LNCaP clone FGC (cell line): Measurements from ENCODE around the gene ACTR3C.
A peak's percentile ranks its signal among the peaks of the same experiment; 100 is the strongest.

Source experiments
- DNase-seq: peaks from one replicate; pipeline ENCODE4 v3.0.0-alpha.2; 2011; ENCODE audit warnings: low read depth
- H3K4me3 ChIP-seq: 2 replicates; pipeline ENCODE4 v1.5.1; 2011; ENCODE audit warnings: mild to moderate bottlenecking, low read depth, low read length, control low read depth
- TF ChIP-seq, protein P1 (sequence below): IDR thresholded peaks from 2 replicates; pipeline ENCODE4 v1.5.1; 2012; ENCODE audit warnings: mild to moderate bottlenecking; ENCODE audit not compliant: control insufficient read depth, insufficient read depth; ENCODE audit errors: extremely low read depth

Gene ACTR3C

DNA sequence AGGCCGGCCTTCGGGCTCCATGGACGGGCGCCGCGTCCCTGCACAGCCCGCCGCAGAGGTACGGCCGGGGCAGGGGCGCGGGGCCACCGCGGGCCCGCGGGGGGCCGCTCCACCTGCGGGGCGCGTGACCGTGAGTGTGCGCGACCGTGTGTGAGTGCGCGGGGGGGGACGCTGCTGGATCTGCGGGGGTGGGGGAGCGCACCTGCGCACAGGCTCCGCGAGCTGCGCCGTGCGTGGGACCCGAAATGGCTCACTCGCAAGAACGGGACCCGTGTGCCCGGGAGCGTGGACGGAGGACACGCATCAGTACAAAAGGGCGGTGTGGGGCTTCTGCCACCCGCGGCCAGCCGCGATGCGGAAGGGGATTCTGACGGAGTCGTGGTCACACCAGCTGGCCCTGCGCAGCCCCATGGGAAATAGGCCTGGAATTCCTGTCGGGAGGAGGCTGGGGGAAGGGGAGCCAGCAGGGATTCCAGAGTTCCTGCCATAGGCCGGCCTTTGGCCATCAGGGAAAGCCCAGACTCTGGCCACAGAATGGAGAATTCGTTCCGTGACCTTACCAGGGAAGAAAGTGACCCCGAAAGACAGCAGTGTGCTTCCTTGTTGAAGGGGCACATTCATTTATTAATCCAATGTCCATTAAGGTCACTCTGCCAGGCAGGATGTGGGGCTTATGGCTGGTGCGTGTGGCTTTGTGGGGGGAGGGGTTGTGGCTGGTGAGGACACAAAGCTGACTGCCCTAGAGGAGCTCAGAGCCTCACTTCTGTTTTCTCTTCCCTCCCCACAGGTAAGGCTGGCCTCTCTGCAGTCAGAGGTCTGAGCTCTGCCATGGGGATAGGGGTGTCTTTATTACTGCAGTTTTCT is 45.8 kb upstream of the ACTR3C start:
- peak overlapping the region; percentile 80 for H3K4me3 ChIP-seq
- no peak for DNase-seq
- TF ChIP-seq, protein P1, sequence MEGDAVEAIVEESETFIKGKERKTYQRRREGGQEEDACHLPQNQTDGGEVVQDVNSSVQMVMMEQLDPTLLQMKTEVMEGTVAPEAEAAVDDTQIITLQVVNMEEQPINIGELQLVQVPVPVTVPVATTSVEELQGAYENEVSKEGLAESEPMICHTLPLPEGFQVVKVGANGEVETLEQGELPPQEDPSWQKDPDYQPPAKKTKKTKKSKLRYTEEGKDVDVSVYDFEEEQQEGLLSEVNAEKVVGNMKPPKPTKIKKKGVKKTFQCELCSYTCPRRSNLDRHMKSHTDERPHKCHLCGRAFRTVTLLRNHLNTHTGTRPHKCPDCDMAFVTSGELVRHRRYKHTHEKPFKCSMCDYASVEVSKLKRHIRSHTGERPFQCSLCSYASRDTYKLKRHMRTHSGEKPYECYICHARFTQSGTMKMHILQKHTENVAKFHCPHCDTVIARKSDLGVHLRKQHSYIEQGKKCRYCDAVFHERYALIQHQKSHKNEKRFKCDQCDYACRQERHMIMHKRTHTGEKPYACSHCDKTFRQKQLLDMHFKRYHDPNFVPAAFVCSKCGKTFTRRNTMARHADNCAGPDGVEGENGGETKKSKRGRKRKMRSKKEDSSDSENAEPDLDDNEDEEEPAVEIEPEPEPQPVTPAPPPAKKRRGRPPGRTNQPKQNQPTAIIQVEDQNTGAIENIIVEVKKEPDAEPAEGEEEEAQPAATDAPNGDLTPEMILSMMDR = no peak

DNA sequence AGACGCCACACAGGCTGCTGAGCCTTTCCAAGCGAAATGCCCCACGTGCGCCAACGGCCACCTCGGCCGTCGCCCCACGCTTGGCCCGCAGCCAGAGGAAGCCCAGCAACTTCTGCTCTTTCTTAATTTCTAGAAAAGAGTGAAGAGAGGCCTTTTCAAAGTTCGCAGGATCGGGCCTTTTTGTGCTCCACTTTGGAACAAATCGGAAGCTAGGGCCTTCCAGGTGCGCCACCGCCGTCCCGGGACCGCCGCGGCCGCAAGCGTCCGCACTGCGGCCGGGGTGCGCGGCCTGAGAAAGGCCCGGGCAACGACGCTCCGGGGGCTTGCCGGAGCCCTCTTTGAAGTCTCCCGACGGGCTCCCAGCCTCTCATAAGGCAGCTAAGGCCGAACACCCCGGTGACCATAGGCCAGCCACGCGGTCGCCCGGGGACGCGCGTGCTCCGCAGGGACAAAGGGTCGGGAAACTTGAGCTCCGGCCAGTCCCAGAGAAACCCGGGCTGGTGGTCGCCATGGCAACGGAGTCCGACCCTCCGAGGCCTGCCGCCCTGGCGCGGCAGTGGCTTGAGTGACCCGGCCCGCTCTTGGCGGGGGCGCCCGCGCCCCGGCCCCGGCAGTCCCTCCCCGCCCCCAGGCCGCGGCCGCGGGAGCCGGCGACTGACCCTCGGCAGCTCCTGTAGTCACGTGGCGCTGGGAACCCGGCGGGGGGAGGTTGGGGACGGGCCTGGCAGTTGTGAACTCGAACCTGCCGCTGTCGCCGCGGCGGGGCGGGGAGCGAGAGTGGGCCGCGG is 44.9 kb upstream of the ACTR3C start, which contains the start of gene REPIN1:
Gene REPIN1 (plus strand): TSS at position 727 of the 788 bp plus-strand sequence. CDS start 890 bp downstream, outside the sequence.
- TF ChIP-seq, protein P1 = no peak
- no peak for DNase-seq
- peak within 1 kb of the TSS; percentile 80 for H3K4me3 ChIP-seq

DNA sequence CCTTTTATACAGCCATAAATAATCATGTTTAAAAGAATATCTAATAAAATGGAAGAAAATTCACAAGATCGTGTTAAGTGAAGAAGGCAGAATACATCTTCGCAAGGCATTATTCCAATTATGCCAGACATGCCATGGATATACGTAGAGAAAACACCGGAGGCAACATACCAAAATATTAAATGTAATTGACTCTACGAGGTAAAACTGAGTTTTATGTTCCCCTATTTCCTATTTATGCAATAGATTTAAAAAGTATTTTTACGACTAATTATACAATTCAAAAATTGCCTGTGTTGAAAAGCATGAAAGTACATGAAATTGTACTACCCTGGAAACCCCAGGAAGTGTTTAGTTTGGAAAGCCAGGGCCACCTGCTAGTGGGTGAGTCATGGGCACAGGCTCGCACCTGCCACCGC is 44.3 kb upstream of the ACTR3C start:
- no peak for DNase-seq
- peak overlapping the region; percentile 80 for H3K4me3 ChIP-seq
- TF ChIP-seq, protein P1 = no peak

GRCh38 chr7:150365673-150366398 is 42.5 kb upstream of the ACTR3C start:
- DNase-seq = no peak
- TF ChIP-seq, protein P1 = no peak

GRCh38 chr7:150365194-150365593 is 41.8 kb upstream of the ACTR3C start:
- DNase-seq = no peak
- no peak overlapping the region for H3K4me3 ChIP-seq
- TF ChIP-seq, protein P1 = no peak

More at GRCh38 chr7:150365673-150366398, 42.5 kb upstream of the ACTR3C start:
- H3K4me3 ChIP-seq = no peak overlapping the region

- H3K4me3 ChIP-seq = no peak overlapping the region
- no peak for DNase-seq
- TF ChIP-seq, protein P1 = no peak
Measured at GRCh38 chr7:150363872-150364271, 40.5 kb upstream of the ACTR3C start.
